ENCODE results near the gene HERC6. TPM values are rescaled to one million over a fixed set of nuclear protein-coding genes. Genes with fewer than 3 reads are reported as not detected.
"Not testable (repeated sequence)": the region's sequence is repeated elsewhere in the genome, so short reads cannot be mapped to it uniquely, and the experiment has no call there.

HERC6 gene
- total RNA-seq, 1 donor: 13.6 TPM

- H3K27me3 ChIP-seq (ENCODE audit: insufficient read depth, low read length); H3K4me3 ChIP-seq (ENCODE audit: low read length); H3K9me3 ChIP-seq (ENCODE audit: low read depth, low read length); H3K4me1 ChIP-seq (ENCODE audit: insufficient read depth, low read length): not testable (repeated sequence)
Observed at GRCh38 chr4:88448211-88448765, 69.6 kb downstream of the HERC6 start.

DNA sequence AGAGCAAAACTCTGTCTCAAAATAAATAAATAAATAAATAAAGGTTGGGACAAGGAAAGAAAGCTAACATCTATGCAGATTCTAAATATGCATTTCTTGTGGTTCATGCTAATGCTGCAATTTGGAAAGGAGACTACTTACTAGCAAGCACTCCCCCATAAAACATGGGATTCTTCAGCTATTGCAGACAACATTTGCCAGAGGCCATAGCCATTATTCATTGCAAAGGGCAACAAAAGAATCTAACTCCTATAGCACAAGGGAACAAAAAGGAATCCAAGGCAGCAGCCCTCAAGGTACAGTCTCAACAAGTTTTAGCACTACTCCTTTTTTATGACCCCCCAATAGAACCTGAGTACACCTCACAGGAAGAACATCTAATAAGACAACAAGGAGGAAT lies 70.2 kb downstream of the HERC6 start:
- Histone ChIP-seq H3K4me3 (ENCODE audit: low read length) (no peak overlapping the region), H3K4me1 (ENCODE audit: insufficient read depth, low read length) (no peaks in the 10 kb centered on the region), H3K27me3 (ENCODE audit: insufficient read depth, low read length) (no peaks in the 10 kb centered on the region), H3K9me3 (ENCODE audit: low read depth, low read length) (no peaks in the 10 kb centered on the region)

DNA sequence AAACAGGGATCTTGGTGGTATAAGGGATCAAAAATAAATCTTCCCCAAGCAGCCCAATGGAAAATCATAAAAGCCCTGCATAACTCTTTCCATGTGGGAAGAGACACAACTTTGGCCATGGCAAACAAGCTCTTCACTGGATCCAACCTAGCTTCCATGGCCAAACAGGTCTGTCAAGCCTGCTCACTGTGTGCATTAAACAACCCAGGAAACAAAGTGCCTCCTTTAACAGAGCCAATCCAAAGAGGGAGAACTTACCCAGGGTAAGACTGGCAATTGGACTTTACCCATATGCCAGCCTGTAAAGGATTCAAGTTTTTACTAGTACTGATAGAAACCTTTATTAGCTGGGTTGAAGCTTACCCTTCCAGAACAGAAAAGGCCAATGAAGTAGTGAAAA lies 70.6 kb downstream of the HERC6 start:
- Histone ChIP-seq H3K4me1 (ENCODE audit: insufficient read depth, low read length) (no peaks in the 10 kb centered on the region), H3K4me3 (ENCODE audit: low read length) (no peak overlapping the region), H3K27me3 (ENCODE audit: insufficient read depth, low read length) (no peaks in the 10 kb centered on the region), H3K9me3 (ENCODE audit: low read depth, low read length) (no peaks in the 10 kb centered on the region)

- peaks cover 3% of the 10 kb centered on the region for H3K4me1 ChIP-seq (ENCODE audit: insufficient read depth, low read length)
- no peaks in the 10 kb centered on the region for H3K27me3 ChIP-seq (ENCODE audit: insufficient read depth, low read length)
- no peaks in the 10 kb centered on the region for H3K9me3 ChIP-seq (ENCODE audit: low read depth, low read length)
- H3K4me3 ChIP-seq (ENCODE audit: low read length): no peak overlapping the region
Observed at GRCh38 chr4:88451205-88451604, 72.6 kb downstream of the HERC6 start.

DNA sequence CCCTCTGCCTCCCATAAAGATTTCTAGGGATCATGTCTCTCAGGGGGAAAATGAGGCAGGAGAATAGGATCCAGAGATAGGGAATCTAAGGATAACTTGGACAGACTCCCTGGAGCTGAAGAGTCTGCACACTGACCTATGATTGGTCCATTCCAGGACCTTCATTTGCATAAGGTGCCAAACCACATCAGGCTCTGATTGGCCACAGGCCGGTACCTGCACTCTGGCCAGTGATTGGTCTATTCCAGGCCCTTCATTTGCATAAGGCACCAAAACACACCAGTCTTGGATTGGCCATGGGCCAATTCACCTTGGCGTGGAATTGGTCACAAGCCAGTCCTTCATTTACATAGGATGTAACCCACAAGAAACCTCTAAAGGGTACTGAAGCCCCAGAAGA lies 74.3 kb downstream of the HERC6 start:
- Histone ChIP-seq H3K27me3 (ENCODE audit: insufficient read depth, low read length) (no peaks in the 10 kb centered on the region), H3K4me1 (ENCODE audit: insufficient read depth, low read length) (peaks cover 8% of the 10 kb centered on the region), H3K4me3 (ENCODE audit: low read length) (no peak overlapping the region), H3K9me3 (ENCODE audit: low read depth, low read length) (no peaks in the 10 kb centered on the region)

GRCh38 chr4:88456670-88457306 lies 78.1 kb downstream of the HERC6 start, which contains the start of gene HERC5:
Gene HERC5, plus strand, starts transcription at chr4:88457119. Its CDS starts 151 bp downstream, at chr4:88457270.
- Histone ChIP-seq H3K9me3 (ENCODE audit: low read depth, low read length) (no peaks in the 10 kb centered on the region), H3K4me3 (ENCODE audit: low read length) (peak within 1 kb of the TSS; percentile 76), H3K27me3 (ENCODE audit: insufficient read depth, low read length) (no peaks in the 10 kb centered on the region), H3K4me1 (ENCODE audit: insufficient read depth, low read length) (peaks cover 9% of the 10 kb centered on the region)

DNA sequence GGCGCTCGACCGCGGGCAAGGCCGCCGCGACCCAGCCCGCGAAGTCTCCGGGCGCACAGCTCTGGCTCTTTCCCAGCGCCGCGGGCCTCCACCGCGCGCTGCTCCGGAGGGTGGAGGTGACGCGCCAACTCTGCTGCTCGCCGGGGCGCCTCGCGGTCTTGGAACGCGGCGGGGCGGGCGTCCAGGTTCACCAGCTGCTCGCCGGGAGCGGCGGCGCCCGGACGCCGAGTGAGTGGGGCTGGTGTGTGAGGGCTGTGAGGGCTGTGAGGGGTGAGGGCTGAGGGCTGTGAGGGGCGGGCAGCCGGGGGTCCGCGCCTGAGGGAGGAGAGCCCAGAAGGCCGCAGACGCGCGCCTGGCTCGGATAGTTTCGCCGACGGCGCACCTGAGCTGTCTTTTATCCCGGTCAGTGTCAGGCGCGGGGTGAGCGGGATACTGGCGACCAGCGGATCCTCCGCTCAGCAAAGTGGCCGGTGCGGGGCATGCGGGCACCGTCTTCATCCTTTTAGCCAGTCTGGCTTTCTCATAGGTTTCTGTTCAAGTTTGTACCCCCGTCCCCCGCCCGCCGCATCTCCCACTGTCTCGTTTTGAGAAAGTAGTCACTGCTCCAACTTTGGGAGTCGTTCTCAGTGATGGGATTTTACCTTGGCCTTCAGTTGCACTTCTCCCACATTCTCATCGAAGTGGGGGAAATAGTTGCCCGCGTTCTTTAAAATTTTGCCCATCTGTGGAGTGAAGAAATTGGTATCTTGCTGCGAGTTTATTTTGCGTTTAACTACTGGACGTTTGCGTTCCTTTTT lies 78.9 kb downstream of the HERC6 start:
- Histone ChIP-seq H3K4me3 (ENCODE audit: low read length) (peak overlapping the region; percentile 76), H3K9me3 (ENCODE audit: low read depth, low read length) (no peaks in the 10 kb centered on the region), H3K27me3 (ENCODE audit: insufficient read depth, low read length) (no peaks in the 10 kb centered on the region), H3K4me1 (ENCODE audit: insufficient read depth, low read length) (peaks cover 9% of the 10 kb centered on the region)

- H3K4me1 ChIP-seq (ENCODE audit: insufficient read depth, low read length): peaks cover 9% of the 10 kb centered on the region
Observed at GRCh38 chr4:88458104-88458740, 79.6 kb downstream of the HERC6 start.

DNA sequence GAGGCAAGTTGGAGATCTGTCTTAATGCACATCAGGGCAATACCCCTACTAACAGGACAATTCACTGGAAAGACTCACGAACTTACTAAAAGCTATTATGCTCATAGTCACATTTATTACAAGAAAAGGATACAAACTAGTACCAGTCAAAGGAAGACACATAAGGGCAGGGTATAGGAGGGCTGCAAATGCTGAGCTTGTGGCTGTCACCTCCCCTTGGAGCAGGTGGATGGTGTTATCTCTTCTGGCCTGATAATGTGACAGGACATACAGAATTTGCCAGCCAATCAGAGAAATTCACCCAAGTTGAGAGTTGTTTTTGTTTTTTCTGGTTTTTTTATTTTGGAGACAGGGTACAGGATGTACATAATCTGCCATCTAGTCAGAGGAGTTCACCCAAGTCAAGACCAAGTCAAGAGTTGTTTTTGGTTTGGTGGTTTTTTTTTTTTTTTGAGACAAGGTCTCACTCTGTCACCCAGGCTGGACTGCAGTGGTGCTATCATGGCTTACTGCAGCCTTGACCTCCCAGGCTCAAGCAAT lies 87.1 kb downstream of the HERC6 start:
- Histone ChIP-seq H3K27me3 (ENCODE audit: insufficient read depth, low read length) (no peaks in the 10 kb centered on the region), H3K9me3 (ENCODE audit: low read depth, low read length) (no peaks in the 10 kb centered on the region), H3K4me1 (ENCODE audit: insufficient read depth, low read length) (no peaks in the 10 kb centered on the region), H3K4me3 (ENCODE audit: low read length) (no peak overlapping the region)

More at GRCh38 chr4:88458104-88458740, 79.6 kb downstream of the HERC6 start:
- Histone ChIP-seq H3K9me3 (ENCODE audit: low read depth, low read length) (no peaks in the 10 kb centered on the region), H3K4me3 (ENCODE audit: low read length) (peak overlapping the region; percentile 76), H3K27me3 (ENCODE audit: insufficient read depth, low read length) (no peaks in the 10 kb centered on the region)

DNA sequence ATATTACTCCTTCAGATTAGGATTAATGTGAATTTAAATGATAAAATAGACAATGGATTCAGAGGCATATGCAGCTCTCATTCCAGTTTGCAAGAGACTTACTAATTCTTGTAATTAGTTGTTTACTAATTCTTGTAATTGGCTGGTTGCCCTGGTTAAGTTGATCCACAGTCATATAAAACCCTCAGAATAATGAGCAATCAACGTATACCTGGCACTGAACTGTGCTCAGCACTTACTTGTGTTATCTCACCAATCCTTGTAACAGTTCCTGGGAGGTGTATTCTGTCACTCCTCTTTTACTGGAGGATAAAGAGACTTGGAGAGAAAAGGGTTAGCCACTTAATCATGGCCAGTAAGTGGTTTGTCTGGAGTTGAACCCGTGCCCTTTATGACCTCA lies 88.7 kb downstream of the HERC6 start:
- H3K4me1 ChIP-seq (ENCODE audit: insufficient read depth, low read length): no peaks in the 10 kb centered on the region
- no peaks in the 10 kb centered on the region for H3K27me3 ChIP-seq (ENCODE audit: insufficient read depth, low read length)
- H3K4me3 ChIP-seq (ENCODE audit: low read length): no peak overlapping the region
- no peaks in the 10 kb centered on the region for H3K9me3 ChIP-seq (ENCODE audit: low read depth, low read length)

- Histone ChIP-seq H3K4me1 (ENCODE audit: insufficient read depth, low read length) (peaks cover 2% of the 10 kb centered on the region), H3K9me3 (ENCODE audit: low read depth, low read length) (no peaks in the 10 kb centered on the region), H3K27me3 (ENCODE audit: insufficient read depth, low read length) (no peaks in the 10 kb centered on the region), H3K4me3 (ENCODE audit: low read length) (no peak overlapping the region)
Observed at GRCh38 chr4:88477229-88477860, 98.7 kb downstream of the HERC6 start.

DNA sequence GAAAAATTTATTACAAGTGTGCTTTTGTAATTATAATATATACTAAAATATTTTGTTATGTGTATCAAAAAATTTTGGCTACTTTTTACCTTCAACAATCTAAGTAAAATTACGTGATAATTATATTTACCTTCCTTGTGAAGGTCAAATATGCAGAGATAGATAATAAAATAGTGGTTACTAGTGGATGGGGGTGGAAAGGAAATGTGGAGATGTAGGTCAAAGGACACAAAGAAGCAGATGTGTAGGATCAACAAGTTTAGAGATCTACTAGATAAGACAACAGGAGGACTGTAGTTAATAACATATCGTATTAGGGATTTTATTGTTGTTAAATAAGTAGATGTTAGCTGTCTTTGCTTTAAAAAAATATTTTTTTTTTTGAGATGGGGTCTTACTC lies 99.6 kb downstream of the HERC6 start:
- Histone ChIP-seq H3K27me3 (ENCODE audit: insufficient read depth, low read length) (no peaks in the 10 kb centered on the region), H3K9me3 (ENCODE audit: low read depth, low read length) (no peaks in the 10 kb centered on the region), H3K4me3 (ENCODE audit: low read length) (no peak overlapping the region), H3K4me1 (ENCODE audit: insufficient read depth, low read length) (peaks cover 3% of the 10 kb centered on the region)

DNA sequence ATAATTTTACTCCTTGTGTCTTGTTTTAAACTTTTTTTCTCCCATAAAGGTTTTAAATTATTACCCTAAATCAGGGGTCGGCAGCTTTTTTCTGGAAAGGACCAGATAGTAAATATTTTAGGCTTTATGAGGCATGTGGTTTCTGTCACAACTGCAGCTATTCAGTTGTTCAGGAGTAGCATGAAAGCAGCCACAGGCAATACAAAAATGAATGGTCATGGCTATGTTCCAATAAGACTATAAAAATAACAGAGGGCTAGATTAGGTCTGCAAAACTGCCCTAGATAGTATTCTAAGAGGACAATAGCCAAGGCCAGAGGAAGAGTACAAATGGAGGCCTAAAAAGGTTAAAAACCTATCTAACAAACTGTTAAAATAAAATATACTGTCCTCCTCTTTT lies 102.9 kb downstream of the HERC6 start:
- no peaks in the 10 kb centered on the region for H3K9me3 ChIP-seq (ENCODE audit: low read depth, low read length)
- peaks cover 3% of the 10 kb centered on the region for H3K4me1 ChIP-seq (ENCODE audit: insufficient read depth, low read length)
- no peaks in the 10 kb centered on the region for H3K27me3 ChIP-seq (ENCODE audit: insufficient read depth, low read length)
- no peak overlapping the region for H3K4me3 ChIP-seq (ENCODE audit: low read length)

DNA sequence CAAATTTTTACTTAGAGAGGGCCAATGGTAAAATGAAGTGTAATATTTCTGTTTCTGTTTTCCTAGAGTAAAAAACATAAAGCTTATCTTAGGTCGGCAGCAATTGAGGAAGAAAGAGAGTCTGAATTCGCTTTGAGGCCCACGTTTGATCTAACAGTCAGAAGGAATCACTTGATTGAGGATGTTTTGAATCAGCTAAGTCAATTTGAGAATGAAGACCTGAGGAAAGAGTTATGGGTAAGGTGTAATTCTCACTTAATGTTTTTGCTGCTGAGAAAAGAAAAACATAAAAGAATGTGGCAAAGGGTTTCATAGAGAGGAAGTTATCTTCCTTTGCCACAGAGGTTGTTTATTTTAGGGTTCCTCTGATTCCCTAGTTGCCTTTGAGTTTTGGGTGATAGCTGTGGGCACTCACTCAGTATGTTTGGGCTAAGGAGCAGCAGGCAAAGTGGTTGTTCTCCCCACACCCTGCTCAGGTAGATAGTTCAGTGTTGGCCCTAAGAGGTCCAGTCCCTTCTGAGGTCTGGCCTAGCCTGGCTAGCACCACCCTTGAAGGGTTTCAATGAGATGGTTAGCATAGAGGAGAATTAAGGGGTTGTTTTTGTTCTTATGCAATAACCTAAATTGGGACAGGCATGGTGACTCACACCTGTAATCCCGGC lies 110.6 kb downstream of the HERC6 start:
- H3K9me3 ChIP-seq (ENCODE audit: low read depth, low read length): no peaks in the 10 kb centered on the region
- H3K27me3 ChIP-seq (ENCODE audit: insufficient read depth, low read length): no peaks in the 10 kb centered on the region
- H3K4me3 ChIP-seq (ENCODE audit: low read length): no peak overlapping the region
- no peaks in the 10 kb centered on the region for H3K4me1 ChIP-seq (ENCODE audit: insufficient read depth, low read length)
